IPS-20b (cell line): Measurements from ENCODE around the gene UNK.
"Not testable (repeated sequence)": the region's sequence is repeated elsewhere in the genome, so short reads cannot be mapped to it uniquely, and the experiment has no call there.

Experiments
- H3K27ac ChIP-seq: one replicate; pipeline ENCODE4 v1.5.1; 2013; ENCODE audit warnings: low read length
- H3K27me3 ChIP-seq: 2 replicates; pipeline ENCODE4 v1.6.1; 2013; ENCODE audit warnings: mild to moderate bottlenecking, low read length, inconsistent platforms; ENCODE audit not compliant: insufficient read depth
- H3K36me3 ChIP-seq: 2 replicates; pipeline ENCODE4 v1.6.1; 2013; ENCODE audit warnings: low read depth, mild to moderate bottlenecking, inconsistent platforms, low read length, moderate library complexity; ENCODE audit not compliant: insufficient read depth
- H3K4me1 ChIP-seq: 2 replicates; pipeline ENCODE4 v1.6.1; 2013; ENCODE audit warnings: mild to moderate bottlenecking, control low read depth, inconsistent platforms, low read length, moderate library complexity; ENCODE audit not compliant: insufficient read depth
- H3K4me3 ChIP-seq: 2 replicates; pipeline ENCODE4 v1.5.1; 2013; ENCODE audit warnings: mild to moderate bottlenecking, low read length, inconsistent platforms
- H3K9ac ChIP-seq: 2 replicates; pipeline ENCODE4 v1.6.1; 2013; ENCODE audit warnings: low read depth, mild to moderate bottlenecking, inconsistent platforms, low read length, moderate library complexity
- H3K9me3 ChIP-seq: 2 replicates; pipeline ENCODE4 v1.6.1; 2013; ENCODE audit warnings: mild to moderate bottlenecking, low read depth, low read length, inconsistent platforms; ENCODE audit not compliant: insufficient read depth

UNK gene

DNA sequence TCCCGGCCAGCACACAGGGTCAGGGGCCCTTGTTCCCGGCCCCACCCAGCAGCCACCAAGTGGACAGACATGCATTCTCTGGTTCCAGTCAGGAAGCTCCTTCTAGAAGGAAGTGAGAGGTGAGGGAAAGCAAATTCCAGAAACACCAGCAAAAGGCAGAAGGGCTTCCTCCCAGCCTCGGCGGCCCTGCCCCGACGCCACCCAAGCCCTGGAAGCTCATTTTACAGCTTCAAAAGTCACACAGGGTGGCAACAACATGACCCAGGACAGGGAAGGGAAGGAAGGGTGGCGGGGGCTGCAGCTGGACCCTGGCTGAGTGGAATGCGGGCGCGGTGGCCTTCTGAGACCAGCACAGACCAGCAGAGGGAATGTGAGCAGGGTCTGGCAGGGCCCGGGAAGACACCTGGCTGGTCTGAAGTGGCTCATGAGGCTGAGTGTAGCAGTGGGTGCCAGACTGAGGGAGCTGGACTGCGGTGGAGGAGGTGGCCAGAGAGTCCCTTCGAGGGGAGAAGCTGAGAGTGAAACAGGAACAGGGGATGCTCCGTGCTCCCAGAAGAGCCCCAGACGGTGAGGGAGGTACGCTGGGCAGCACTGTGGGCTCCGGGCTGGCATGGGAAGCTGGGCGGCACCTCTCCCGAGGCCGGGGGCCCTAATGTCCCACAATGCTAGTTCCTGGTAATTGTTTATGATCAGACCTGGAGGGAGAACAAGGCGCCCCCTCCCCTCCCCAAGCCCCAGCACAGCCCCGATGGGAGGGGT, 61.5 kb downstream of the UNK start:
- H3K9ac ChIP-seq, result no peak overlapping the region
- no peak overlapping the region for H3K4me3 ChIP-seq

GRCh38 chr17:75846692-75847613, 62.3 kb downstream of the UNK start:
- peaks cover 7% of the 10 kb centered on the region; the same call in 1 of the 2 replicates for H3K4me1 ChIP-seq
- no peak overlapping the region for H3K9ac ChIP-seq

More for the DNA sequence above, 61.5 kb downstream of the UNK start:
- H3K4me1 ChIP-seq, result peaks cover 7% of the 10 kb centered on the region; the same call in 1 of the 2 replicates
- peaks cover 48% of the 10 kb centered on the region for H3K36me3 ChIP-seq
- no peaks in the 10 kb centered on the region for H3K27me3 ChIP-seq
- H3K27ac ChIP-seq, result no peak overlapping the region
- no peaks in the 10 kb centered on the region for H3K9me3 ChIP-seq

GRCh38 chr17:75847614-75848522, 63.3 kb downstream of the UNK start:
- H3K36me3 ChIP-seq, result peaks cover 53% of the 10 kb centered on the region
- H3K9me3 ChIP-seq, result no peaks in the 10 kb centered on the region
- no peak overlapping the region for H3K27ac ChIP-seq
- H3K27me3 ChIP-seq, result no peaks in the 10 kb centered on the region
- no peak overlapping the region for H3K4me3 ChIP-seq
- peaks cover 7% of the 10 kb centered on the region; the same call in 1 of the 2 replicates for H3K4me1 ChIP-seq
- no peak overlapping the region for H3K9ac ChIP-seq

More at GRCh38 chr17:75846692-75847613, 62.3 kb downstream of the UNK start:
- no peak overlapping the region for H3K27ac ChIP-seq
- H3K27me3 ChIP-seq, result no peaks in the 10 kb centered on the region
- no peak overlapping the region for H3K4me3 ChIP-seq
- H3K36me3 ChIP-seq, result peaks cover 53% of the 10 kb centered on the region
- H3K9me3 ChIP-seq, result no peaks in the 10 kb centered on the region

DNA sequence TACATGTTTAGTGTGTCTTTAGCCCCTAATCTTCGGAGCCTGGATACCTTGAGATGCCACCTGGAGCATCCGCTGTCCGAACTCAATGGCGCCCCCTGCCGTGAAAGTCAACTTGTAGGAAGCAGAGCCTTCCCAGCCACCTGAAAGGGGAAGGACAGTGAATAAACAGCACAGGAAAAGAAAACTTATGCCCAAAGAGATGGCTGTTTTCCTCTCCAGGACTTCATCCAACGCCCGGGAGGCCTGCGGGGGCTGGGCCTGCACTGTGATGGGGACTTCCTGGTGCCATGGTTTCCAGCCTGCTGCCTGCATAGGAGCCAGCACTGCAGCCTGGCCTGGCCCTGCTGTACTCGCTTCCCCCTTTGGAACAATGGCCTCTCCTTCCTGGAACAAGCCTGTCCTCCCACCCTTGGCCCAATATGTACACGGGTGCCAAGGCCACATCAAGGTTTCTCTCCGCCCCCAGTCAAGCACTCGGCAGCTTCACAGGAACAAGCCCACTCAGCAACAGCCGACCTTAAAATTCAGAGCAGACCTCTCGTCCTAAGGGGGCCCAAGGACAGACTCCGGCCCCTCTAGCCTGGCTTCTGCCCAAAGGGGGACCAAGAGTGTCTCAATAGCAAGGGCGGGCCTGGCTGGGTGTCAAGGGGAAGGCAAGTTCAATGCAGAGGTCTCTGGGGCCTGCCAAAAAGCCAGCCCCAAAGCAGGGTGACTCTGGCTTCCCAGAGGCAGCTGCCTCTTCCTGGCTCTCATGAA, 64.1 kb downstream of the UNK start:
- Histone ChIP-seq H3K36me3 (peaks cover 53% of the 10 kb centered on the region), H3K4me3 (no peak overlapping the region), H3K9ac (no peak overlapping the region), H3K27ac (no peak overlapping the region), H3K4me1 (peaks cover 7% of the 10 kb centered on the region; the same call in 1 of the 2 replicates), H3K9me3 (no peaks in the 10 kb centered on the region), H3K27me3 (no peaks in the 10 kb centered on the region)

DNA sequence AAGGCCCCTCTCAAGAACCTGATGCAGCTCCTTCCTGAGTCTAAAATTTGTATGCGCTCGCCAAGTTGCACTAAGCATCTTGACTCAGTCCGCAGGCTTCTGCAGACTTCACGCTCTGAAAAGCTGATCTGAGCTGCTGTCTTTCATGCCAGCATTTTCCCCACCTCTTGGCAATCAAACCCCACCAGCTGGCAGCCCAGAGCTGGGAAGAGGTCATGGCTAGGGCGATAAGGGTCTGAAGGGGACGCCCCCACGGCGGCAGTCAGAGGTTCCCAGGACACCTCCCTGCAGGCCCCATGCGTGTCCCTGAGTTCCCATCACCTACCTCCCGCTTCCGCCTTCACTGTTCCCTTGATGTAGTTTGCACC, 64.7 kb downstream of the UNK start:
- Histone ChIP-seq H3K36me3 (peaks cover 53% of the 10 kb centered on the region), H3K27ac (no peak overlapping the region), H3K4me1 (peaks cover 8% of the 10 kb centered on the region; the same call in 1 of the 2 replicates), H3K4me3 (no peak overlapping the region), H3K27me3 (no peaks in the 10 kb centered on the region), H3K9me3 (no peaks in the 10 kb centered on the region), H3K9ac (no peak overlapping the region)

- H3K27me3 ChIP-seq, result no peaks in the 10 kb centered on the region
- H3K27ac ChIP-seq, result no peak overlapping the region
- peaks cover 53% of the 10 kb centered on the region for H3K36me3 ChIP-seq
- peaks cover 11% of the 10 kb centered on the region; the same call in 1 of the 2 replicates for H3K4me1 ChIP-seq
- H3K9me3 ChIP-seq, result no peaks in the 10 kb centered on the region
- H3K9ac ChIP-seq, result no peak overlapping the region
- H3K4me3 ChIP-seq, result no peak overlapping the region
Measured at GRCh38 chr17:75849724-75850123, 65.1 kb downstream of the UNK start.

DNA sequence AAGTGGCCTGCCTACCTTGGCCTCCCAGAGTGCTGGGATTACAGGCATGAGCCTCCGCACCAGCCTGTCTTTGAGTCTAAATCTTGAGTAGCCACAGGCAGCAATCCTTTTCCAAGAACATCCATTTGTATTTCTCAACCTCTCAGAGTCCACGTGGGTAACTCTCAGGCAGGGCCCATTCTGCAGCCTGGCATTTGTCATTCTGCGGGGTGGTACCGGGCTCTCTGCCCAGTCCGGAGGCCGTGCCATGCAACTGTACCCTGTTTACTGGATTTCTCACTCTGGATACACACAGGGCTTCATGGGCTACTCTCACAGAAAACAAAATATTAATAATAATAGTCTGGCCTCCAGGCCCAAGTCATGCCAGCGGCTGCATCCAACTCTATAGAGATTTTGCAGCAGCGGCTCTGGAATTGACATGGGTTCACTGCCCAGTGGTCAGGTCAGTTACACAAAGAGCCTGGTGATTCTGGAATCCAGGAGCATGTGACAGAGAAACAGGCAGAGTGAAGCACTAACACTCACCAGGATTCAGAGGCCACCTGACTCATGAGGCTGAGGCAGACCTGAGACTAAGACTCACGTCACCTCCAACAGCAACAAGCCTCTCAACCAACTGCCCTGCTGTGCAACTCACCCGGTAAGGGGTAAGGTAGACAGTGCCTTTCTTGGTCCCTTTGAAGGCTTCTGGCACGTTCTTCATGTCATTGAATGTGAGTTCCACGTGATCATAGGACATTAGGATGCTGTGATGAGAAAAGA, 66.5 kb downstream of the UNK start:
- H3K4me1 ChIP-seq, result peaks cover 5% of the 10 kb centered on the region; the same call in 1 of the 2 replicates
- H3K9me3 ChIP-seq, result no peaks in the 10 kb centered on the region
- H3K9ac ChIP-seq, result no peak overlapping the region
- H3K27me3 ChIP-seq, result no peaks in the 10 kb centered on the region
- H3K27ac ChIP-seq, result no peak overlapping the region
- H3K36me3 ChIP-seq, result peaks cover 49% of the 10 kb centered on the region
- no peak overlapping the region for H3K4me3 ChIP-seq

- not testable (repeated sequence) for H3K27me3 ChIP-seq, H3K27ac ChIP-seq, H3K9ac ChIP-seq, H3K9me3 ChIP-seq, H3K4me3 ChIP-seq, H3K4me1 ChIP-seq
- H3K36me3 ChIP-seq, result peaks cover 44% of the 10 kb centered on the region
Measured at GRCh38 chr17:75851693-75851991, 67.0 kb downstream of the UNK start.

- Histone ChIP-seq H3K4me1 (peaks cover 8% of the 10 kb centered on the region; the same call in 1 of the 2 replicates), H3K9ac (no peak overlapping the region), H3K4me3 (no peak overlapping the region)
Measured at GRCh38 chr17:75853433-75853832, 68.8 kb downstream of the UNK start.

GRCh38 chr17:75854101-75854748, 69.6 kb downstream of the UNK start:
- Histone ChIP-seq H3K27ac (no peak overlapping the region), H3K4me1 (peaks cover 8% of the 10 kb centered on the region; the same call in 1 of the 2 replicates), H3K4me3 (peak overlapping the region; percentile 88), H3K36me3 (peaks cover 21% of the 10 kb centered on the region), H3K27me3 (no peaks in the 10 kb centered on the region), H3K9ac (peak overlapping the region; percentile 64; the same call in 1 of the 2 replicates), H3K9me3 (no peaks in the 10 kb centered on the region)

More at GRCh38 chr17:75853433-75853832, 68.8 kb downstream of the UNK start:
- Histone ChIP-seq H3K27ac (no peak overlapping the region), H3K27me3 (no peaks in the 10 kb centered on the region), H3K36me3 (peaks cover 27% of the 10 kb centered on the region), H3K9me3 (no peaks in the 10 kb centered on the region)
